VCaP (cell line): ENCODE measurements around the gene RETN.
"Not testable (repeated sequence)": the region's sequence is repeated elsewhere in the genome, so short reads cannot be mapped to it uniquely, and the experiment has no call there.

ENCODE experiments used
- H3K27ac ChIP-seq: fragments of 450-650 bp; 2 replicates; pipeline ENCODE4 v1.5.1; 2017
- CTCF ChIP-seq: fragments of 450-650 bp; conservative IDR thresholded peaks from 2 replicates; pipeline ENCODE4 v1.5.1; 2017; ENCODE audit warnings: mild to moderate bottlenecking, moderate library complexity

RETN gene

DNA sequence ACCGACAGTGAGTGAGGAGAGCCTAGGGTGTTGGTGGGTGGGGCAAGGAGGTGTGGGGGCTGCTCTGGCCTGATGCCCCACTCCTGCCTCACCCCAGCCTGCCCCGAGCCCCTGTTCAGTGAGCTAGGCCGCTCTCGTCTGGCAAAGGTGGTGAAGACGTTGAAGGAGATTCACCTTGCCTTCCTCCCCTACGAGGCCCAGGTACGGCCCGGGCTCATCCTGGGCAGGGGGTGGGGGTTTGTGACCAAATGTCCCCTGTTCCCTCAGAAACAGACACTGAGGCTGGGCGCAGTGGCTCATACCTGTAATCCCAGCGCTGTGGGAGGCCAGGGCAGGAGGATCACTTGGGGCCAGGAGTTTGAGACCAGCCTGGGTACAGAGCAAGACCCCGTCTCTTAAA is 28.0 kb upstream of the RETN start:
- no peak overlapping the region for H3K27ac ChIP-seq
- no peak for TF ChIP-seq CTCF

- TF ChIP-seq CTCF: no peak
- H3K27ac ChIP-seq: no peak overlapping the region
These were observed 27.3 kb upstream of the RETN start for GRCh38 chr19:7641290-7642276.

- H3K27ac ChIP-seq: no peak overlapping the region
- no peak for TF ChIP-seq CTCF
These were observed 26.4 kb upstream of the RETN start for GRCh38 chr19:7642295-7643030.

DNA sequence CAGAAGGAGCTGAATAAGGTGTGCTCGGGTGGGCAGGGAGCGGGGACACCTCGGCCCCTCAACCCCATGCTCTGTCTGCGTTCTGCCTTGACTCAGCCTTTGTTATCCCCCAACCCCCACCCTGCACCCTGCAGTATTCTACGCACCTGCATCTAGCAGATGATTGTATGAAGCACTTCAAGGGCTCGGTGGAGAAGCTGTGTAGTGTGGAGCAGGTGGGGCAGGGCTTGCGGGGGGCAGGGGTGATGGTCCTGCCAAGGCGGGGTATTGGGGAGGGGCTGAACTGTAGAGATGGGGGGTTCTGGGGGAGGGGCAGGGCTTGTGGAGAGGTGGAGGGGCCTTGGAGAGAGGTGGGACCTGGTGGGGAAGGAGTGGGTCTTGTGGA is 25.8 kb upstream of the RETN start:
- H3K27ac ChIP-seq: no peak overlapping the region
- no peak for TF ChIP-seq CTCF

DNA sequence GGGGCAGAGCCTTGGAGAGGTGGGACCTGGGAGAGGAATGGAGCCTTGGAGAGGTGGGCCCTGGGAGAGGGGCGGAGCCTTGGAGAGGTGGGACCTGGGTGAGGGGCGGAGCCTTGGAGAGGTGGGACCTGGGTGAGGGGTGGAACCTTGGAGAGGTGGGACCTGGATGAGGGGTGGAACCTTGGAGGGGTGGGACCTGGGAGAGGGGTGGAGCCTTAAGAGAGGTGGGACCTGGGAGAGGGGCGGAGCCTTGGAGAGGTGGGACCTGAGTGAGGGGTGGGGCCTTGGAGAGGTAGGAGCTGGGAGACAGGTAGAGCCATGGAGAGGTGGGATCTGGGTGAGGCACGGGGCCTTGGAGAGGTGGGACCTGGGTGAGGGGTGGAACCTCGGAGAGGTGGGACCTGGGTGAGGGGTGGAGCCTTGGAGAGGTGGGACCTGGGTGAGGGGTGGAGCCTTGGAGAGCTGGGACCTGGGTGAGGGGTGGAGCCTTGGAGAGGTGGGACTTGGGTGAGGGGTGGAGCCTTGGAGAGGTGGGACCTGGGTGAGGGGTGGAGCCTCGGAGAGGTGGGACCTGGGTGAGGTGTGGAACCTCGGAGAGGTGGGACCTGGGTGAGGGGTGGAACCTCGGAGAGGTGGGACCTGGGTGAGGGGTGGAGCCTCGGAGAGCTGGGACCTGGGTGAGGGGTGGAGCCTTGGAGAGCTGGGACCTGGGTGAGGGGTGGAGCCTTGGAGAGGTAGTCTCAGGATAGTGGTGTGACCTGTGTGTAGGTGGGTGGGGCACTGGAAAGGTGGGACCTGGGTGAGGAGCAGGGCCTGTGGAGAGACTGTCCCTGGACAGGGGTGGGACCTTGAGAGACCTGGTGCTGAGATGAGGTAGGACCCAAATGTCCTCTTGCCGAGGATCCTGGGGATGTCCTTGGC is 25.0 kb upstream of the RETN start:
- not testable (repeated sequence) for H3K27ac ChIP-seq

GRCh38 chr19:7644550-7644877 is 24.3 kb upstream of the RETN start:
- H3K27ac ChIP-seq: no peak overlapping the region
- no peak for TF ChIP-seq CTCF

- no peak for TF ChIP-seq CTCF
- H3K27ac ChIP-seq: no peak overlapping the region
These were observed 23.7 kb upstream of the RETN start for GRCh38 chr19:7645163-7645562.
